Lung (tissue), 12 donors: ENCODE results near the gene NFX1. TPM values are rescaled to one million over a fixed set of nuclear protein-coding genes. Genes with fewer than 3 reads are reported as not detected.

ENCODE experiments used
- ATAC-seq: fragments of 200-7000 bp; cut with Tn5 transposase; one replicate; pipeline ENCODE4 v1.9.1; 2020; ENCODE audit warnings: moderate number of reproducible peaks; ENCODE audit not compliant: insufficient read depth, low FRiP score
- DNase-seq, 3 donors: peaks; one replicate each; pipeline ENCODE4 v3.0.0-alpha.2; 2013 to 2017
- H3K27ac ChIP-seq, 2 donors: one replicate each; pipeline ENCODE4 v1.5.1; 2013; ENCODE audit warnings: mild to moderate bottlenecking in 2 of 2, moderate library complexity in 2 of 2, control low read depth in 1 of 2, inconsistent platforms in 1 of 2, low read depth in 1 of 2, low read length in 1 of 2
- H3K27me3 ChIP-seq, 3 donors: one replicate each; pipeline ENCODE4 v1.5.1; 2013; ENCODE audit warnings: low read length in 2 of 3; ENCODE audit not compliant: control insufficient read depth in 3 of 3, insufficient read depth in 3 of 3
- H3K36me3 ChIP-seq, 4 donors: one replicate each; pipeline ENCODE4 v1.5.1; 2013; ENCODE audit warnings: low read length in 4 of 4, mild to moderate bottlenecking in 1 of 4, moderate library complexity in 1 of 4; ENCODE audit not compliant: control insufficient read depth in 4 of 4, insufficient read depth in 4 of 4
- H3K4me1 ChIP-seq, 5 donors: one replicate each; pipeline ENCODE4 v1.5.1; 2013; ENCODE audit warnings: low read length in 5 of 5, mild to moderate bottlenecking in 2 of 5, moderate library complexity in 1 of 5; ENCODE audit not compliant: control insufficient read depth in 5 of 5, insufficient read depth in 5 of 5
- H3K4me3 ChIP-seq: one replicate; pipeline ENCODE4 v1.5.1; 2013; ENCODE audit warnings: mild to moderate bottlenecking, control low read depth, moderate library complexity
- H3K9ac ChIP-seq, 2 donors: one replicate each; pipeline ENCODE4 v1.5.1; 2013; ENCODE audit warnings: low read length in 2 of 2, control low read depth in 1 of 2; ENCODE audit not compliant: insufficient read depth in 1 of 2
- H3K9me3 ChIP-seq, 4 donors: one replicate each; pipeline ENCODE4 v1.5.1; 2013; ENCODE audit warnings: low read length in 3 of 4, mild to moderate bottlenecking in 1 of 4, moderate library complexity in 1 of 4; ENCODE audit not compliant: control insufficient read depth in 4 of 4, insufficient read depth in 3 of 4
- WGBS, 2 donors: extraction: QIAGEN DNeasy Blood & Tissue Kit; methylation state at CpG; one replicate each; pipeline ENCODE4 v1.1.7; 2013; 5-methylcytosine and 5-hydroxymethylcytosine counted together
- polyA plus RNA-seq, 2 donors: library from polyadenylated mRNA; stranded (reverse); fragments of 200-250 nt; gene quantifications; one replicate each; pipeline ENCODE4 v1.2.1, GENCODE V29; 2013
- total RNA-seq, 2 donors: library from RNA; depleted of rRNA in 1 of 2; stranded (reverse); fragments of >200 nt in 1 of 2; gene quantifications; one replicate each; pipeline ENCODE4 v1.2.1, GENCODE V29; 2014 to 2021
- TF ChIP-seq, protein P1 (sequence below): IDR thresholded peaks from 2 replicates; pipeline ENCODE4 v1.5.1; 2012; ENCODE audit warnings: mild to moderate bottlenecking; ENCODE audit errors: control extremely low read depth, extremely low read depth
- donor health status: control.
- donor health status: control.
- donor health status: Bipolar disorder and iron deficiency.
- donor health status: healthy.
- donor health status: DM: yes; HTN: yes; CAD: no.

NFX1 gene
- total and polyA plus RNA-seq, 4 donors, result 13.1 to 43.4 (median 26.3) TPM

DNA sequence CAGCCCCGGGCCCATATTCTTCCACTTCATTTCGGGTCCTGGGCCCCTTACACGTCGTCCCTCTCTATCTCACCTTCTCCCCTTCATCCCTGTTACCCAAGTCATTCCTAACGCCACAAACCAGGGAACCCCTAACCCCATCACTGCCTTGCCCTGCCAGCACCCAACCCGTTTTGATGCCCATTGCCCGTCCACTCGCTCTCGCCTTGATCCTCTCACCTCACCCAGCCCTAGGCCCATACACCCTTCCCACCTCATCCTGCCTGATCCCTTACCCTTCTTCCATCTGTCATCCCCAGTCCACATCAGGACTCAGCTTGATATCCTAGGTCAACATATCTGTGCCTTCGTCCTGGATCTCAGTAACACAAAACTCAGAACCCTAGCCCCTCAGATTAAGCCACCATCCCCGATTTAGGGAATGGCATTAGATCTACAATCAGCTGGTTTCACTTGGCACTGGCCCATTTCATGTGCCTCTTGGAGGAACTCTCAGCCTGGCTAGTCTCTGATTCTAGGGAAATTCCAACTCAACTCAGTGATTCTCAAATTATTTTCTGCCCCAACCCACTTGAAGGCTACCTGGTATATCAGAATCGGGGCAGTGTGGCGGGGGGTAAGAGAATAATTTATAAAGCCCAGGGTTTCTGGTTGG is 25.0 kb upstream of the NFX1 start:
- Histone ChIP-seq H3K9ac (peak overlapping the region; percentile 69 to 94), H3K36me3 (peaks cover 12 to 35% (median 17%) of the 10 kb centered on the region in 4 donors), H3K27me3 (no peaks in the 10 kb centered on the region), H3K27ac (peak overlapping the region; percentile 68 to 94), H3K4me3 (peak overlapping the region; percentile 74), H3K4me1 (peaks cover 4 to 18% (median 7%) of the 10 kb centered on the region in 5 donors), H3K9me3 (no peaks in the 10 kb centered on the region)
- WGBS, 2 donors, result 18 to 23% methylated on average over 13 of the region's 13 CpGs
- ATAC-seq, result no peak
- TF ChIP-seq, protein P1, sequence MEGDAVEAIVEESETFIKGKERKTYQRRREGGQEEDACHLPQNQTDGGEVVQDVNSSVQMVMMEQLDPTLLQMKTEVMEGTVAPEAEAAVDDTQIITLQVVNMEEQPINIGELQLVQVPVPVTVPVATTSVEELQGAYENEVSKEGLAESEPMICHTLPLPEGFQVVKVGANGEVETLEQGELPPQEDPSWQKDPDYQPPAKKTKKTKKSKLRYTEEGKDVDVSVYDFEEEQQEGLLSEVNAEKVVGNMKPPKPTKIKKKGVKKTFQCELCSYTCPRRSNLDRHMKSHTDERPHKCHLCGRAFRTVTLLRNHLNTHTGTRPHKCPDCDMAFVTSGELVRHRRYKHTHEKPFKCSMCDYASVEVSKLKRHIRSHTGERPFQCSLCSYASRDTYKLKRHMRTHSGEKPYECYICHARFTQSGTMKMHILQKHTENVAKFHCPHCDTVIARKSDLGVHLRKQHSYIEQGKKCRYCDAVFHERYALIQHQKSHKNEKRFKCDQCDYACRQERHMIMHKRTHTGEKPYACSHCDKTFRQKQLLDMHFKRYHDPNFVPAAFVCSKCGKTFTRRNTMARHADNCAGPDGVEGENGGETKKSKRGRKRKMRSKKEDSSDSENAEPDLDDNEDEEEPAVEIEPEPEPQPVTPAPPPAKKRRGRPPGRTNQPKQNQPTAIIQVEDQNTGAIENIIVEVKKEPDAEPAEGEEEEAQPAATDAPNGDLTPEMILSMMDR, result no peak
- no peak for DNase-seq

DNA sequence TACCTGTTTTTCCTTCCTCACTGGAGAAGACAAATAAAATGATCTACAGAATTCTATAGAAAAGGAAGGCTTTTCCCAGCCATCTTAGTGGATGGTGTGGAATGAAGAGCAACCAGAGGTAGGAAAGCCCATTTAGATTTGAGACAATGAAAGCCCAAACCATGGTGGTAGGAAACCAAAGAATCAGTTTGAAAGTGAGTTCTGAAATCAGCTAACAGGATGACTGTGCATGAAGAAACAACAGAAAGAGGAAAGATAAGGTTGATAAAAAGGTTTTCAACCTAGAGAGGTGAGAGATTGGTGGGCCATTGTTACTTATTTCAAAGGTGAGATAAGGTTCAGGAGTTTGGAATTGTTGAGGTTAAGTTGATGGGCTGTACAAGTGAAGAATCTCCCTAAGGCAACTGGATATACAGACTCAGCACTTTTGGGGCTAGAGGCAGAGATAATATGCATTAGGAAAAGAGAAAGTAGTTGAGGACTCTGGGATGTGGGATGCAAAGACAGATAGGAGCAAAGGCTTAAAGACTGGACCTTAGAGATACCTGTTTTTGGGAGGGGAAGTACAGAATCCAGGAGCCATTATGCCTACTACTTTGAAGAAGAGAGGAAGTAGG is 23.1 kb upstream of the NFX1 start:
- Histone ChIP-seq H3K9ac (no peak overlapping the region), H3K4me3 (no peak overlapping the region), H3K36me3 (peaks cover 11 to 41% (median 18%) of the 10 kb centered on the region in 4 donors), H3K9me3 (no peaks in the 10 kb centered on the region), H3K27ac (no peak overlapping the region), H3K4me1 (peaks cover 4 to 18% (median 7%) of the 10 kb centered on the region in 5 donors), H3K27me3 (no peaks in the 10 kb centered on the region)
- no peak for DNase-seq
- TF ChIP-seq, protein P1, result no peak
- ATAC-seq, result no peak

DNA sequence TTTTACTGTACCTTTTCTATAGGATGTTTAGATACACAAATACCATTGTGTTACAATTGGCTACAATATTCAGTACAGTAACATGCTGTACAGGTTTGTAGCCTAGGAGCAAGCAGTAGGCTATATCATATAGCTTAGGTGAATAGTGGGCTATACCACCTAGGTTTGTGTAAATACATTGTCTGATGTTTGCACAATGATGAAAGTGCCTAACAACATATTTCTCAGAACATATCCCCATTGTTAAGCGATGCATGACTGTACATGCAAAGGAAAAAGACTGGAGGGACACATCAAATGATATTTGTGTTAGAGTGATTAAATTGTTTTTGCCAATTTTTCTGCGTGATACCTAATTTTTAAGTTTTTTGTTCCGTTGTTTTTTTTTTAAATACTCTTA is 20.2 kb upstream of the NFX1 start:
- no peak for ATAC-seq
- 93 to 94% methylated on average over 3 of the region's 3 CpGs for WGBS, 2 donors
- H3K9me3 ChIP-seq, result no peaks in the 10 kb centered on the region

More for the DNA sequence above, 20.2 kb upstream of the NFX1 start:
- Histone ChIP-seq H3K27ac (no peak overlapping the region), H3K27me3 (no peaks in the 10 kb centered on the region), H3K36me3 (peaks cover 18 to 42% (median 21%) of the 10 kb centered on the region in 4 donors), H3K9ac (no peak overlapping the region), H3K4me3 (no peak overlapping the region), H3K4me1 (peaks cover 0 to 9% (median 7%) of the 10 kb centered on the region in 5 donors)
- no peak for DNase-seq
- TF ChIP-seq, protein P1, result no peak
